ENCODE measurements around the gene PHLPP1. TPM values are rescaled to one million over a fixed set of nuclear protein-coding genes. Genes with fewer than 3 reads are reported as not detected.

Gene PHLPP1
- total RNA-seq, 1 donor = 19.1 TPM

DNA sequence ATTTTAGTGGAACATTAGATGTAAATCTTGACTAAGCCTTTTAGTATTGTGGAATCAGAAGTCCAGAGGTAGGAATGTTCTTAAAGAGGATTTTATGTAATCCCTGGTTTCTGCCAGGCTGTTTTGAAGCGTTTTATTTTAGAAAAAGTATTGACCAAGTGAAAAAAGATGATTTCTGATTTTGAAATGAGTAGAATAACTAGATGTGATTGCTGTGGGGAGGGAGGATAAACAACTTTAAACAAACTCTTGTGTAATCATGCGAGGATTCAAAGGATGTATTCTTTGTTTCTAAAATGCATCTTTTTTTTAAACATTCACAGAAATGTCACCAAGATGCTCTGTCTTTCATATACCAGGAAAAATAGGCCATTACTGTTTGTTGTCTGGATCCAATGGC, 53.9 kb downstream of the PHLPP1 start:
- DNase-seq (ENCODE audit: low read depth in 2 of 3, low spot score in 2 of 3) = no peak

DNA sequence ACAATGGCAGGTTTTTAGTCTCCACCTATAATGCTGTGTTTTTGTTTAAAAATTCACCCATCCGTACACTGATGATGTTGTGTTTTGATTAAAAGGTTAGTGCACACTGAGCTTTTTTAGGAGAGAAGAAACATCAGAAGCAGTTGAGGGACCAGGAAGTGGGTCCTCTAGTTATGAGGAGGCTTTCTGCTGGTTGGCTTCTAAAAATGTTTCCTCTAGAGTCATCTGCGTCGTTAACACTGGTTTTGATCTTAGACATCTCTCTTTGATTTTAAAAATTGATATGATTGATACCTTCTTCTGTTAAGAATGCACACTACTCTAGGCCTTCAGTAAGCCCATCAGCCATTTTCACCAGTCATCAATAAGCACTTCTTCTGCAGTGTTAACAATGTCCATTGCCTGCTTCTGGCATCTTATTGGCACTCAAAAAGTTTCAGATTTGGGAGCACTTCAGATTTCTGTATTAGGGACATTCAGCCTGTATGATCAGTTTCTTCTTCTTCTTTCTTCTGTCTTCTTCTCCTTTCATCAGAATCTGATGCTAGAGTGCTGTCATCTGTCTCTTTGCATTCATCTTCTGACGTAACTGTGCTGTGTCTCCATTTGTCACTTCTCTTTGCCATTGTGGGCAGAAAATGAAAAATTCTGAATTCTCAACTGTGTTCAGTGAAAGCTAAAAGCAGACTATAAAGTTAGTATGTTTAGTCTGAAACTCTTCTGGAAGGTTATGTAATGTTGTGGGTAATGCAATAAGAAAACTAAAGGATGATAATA, 56.3 kb downstream of the PHLPP1 start:
- no peak for DNase-seq (ENCODE audit: low read depth in 2 of 3, low spot score in 2 of 3)

DNA sequence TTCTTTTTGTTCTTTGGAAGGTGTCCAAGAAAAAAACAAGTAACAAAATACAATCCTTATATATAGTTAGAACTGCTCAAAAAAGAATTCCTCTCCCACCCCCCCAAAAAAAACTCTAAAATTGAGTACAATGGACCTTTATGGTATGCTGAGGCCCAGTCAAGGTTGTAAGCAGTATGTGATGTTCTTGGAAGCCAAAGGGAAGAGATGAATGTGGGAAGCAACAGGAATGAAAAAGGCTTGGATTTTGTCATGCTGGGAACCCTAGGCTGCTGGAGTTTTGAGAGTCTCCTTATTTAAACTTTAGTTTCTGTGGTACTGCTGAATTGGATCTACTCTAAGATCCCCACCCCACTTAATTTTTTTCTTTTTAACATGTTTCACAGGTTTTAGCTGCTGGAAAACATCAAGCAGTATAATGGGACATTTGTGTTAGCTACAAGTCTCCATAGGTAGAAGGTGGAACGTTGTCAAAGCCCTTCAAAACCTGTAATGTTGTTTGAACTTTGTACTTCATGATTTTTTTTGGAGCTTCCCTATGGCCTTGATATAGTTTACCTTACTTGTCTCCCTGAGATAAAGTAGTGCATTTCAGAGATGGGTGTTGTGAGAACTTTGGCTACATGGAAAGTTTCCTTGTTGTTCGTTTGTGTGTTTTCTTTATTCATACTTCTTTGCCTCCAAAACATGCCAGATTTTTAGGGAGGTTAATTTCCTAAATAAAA, 57.7 kb downstream of the PHLPP1 start:
- DNase-seq (ENCODE audit: low read depth in 2 of 3, low spot score in 2 of 3) = no peak

DNA sequence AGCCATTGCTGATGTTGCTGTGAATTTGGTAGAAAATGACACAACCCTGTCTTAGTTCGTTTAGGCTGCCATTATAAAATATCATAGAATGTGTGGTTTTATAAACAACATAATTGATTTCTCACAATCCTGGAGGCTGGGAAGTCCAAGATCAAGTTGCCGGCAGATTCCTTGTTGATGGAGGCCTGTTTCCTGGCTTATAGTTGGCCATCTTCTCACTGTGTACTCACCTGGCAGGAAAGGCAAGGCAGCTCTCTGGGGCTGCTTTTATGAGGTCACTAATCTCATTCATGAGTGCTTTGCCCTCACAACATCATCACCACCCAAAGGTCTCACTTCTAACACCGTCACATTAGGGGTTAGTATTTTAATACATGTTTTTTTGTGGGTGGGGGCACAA, 58.4 kb downstream of the PHLPP1 start:
- no peak for DNase-seq (ENCODE audit: low read depth in 2 of 3, low spot score in 2 of 3)

DNA sequence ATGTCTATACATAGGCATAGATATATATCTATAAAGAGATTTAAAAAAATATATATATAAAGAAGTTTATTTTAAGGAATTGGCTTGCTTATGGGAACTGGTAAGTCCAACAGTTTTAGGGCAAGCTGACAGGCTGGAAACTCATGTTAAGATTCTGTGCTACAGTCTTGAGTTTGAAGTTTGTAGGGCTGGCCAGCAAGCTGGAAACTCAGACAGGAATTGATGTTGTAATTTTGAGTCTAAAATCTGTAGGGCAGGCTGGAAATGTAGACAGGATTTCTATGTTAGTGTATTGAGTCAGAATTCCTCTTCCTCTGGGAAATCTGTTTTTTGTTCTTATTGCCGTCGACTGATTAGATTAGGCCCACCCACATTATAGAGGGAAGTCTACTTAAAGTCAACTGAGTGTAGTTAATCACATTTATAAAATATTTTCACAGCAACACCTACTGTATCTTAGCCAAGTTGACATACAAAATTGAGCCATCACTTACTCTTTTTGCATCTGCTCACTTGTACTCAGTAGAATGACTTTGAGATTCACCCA, 60.8 kb downstream of the PHLPP1 start:
- no peak for DNase-seq (ENCODE audit: low read depth in 2 of 3, low spot score in 2 of 3)

DNA sequence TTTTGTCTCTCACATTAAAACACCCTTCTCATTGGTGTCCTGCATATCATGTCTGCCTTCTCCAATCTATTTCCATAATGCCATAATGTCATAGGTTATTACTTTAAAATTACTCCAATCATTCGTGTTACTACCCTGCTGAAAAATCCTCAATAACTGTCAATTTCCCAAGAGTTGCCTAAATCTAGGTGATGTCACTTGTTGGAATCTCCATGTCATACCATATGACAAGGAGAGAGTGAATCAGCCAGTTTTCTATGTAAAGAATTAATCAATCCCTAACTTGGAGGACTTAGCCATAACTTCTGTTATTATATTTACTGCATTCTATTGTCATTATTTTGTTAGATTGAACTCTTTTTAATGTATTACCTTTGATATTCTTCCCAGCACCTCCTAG, 62.5 kb downstream of the PHLPP1 start:
- DNase-seq (ENCODE audit: low read depth in 2 of 3, low spot score in 2 of 3) = no peak

DNA sequence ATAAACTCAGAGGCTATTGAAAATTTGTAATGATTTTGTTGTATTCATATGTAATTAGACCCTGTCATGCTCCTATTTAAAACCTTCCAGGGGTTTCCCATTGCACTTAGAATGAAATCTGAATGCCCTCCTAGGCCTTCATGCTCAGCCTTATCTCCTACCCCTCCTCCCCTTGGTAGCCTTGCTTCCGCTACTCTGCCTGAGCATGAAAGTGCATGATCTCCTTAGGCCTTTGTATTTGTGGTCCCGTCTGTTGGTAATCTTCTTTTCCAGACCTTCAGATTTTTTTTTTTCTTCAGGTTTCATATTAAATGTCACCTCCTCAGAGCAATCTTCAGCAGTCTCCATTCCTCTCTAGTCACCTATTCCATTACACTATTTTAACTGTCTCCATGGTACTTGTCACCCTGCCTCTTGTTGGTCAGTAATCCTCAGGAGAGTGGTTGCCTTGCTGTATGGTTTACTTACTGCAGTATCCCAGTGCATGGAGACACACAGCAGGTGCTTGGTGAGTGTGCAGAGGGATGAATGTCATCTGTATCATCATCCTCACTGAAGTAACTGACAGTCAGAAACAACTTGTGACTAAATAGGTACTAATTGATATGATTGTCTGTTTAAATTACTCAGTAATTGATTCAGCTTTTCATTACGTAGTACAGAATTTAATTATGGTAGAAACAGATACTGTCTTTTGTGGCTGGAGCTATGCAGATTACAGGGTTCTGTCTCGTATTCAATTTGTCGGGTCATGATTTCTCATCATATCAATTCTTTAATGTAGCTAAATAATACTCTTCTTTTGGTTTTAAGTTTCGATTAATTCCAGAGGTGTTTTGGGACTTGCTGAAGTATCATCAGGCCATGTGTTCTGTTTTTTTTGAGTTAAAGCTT, 63.9 kb downstream of the PHLPP1 start:
- DNase-seq (ENCODE audit: low read depth in 2 of 3, low spot score in 2 of 3) = no peak

DNA sequence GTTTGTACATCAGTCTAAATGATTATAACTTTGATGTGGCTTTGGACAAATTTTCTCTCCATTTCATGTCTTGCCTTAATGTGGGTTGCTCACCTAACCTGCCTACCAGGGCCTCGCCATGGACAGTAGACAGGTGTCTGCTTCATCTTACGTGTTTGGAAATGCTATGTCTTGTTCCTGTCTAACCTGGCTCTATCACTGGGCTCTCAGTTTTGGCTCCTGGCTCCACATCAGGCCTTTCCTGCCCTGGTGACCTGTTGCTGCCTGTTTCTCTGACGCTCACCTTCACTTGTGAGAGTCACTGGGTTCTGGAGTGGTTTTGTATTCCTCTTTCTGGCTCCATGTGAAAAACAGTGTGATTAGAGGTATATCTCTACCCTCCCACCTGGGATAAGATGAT, 65.9 kb downstream of the PHLPP1 start:
- DNase-seq (ENCODE audit: low read depth in 2 of 3, low spot score in 2 of 3) = no peak

DNA sequence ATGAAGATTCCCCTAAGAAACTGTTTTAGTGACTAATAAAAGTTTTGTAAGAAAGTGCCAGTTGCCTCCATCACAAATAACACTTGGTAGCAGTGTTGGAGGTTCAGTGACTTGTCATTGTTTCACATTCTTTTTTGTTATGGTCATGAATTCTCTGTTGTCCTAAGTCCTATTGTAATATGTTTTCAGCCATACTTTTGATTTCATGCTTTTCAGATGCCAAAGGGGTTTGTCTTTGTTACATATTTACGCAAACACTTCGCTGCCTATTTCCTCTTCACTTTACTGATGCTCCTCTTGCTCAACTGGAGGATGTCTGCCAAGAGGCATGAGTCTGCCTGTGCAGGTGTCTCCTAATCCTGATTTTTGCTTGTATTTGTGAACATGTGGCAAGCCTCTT, 66.6 kb downstream of the PHLPP1 start:
- DNase-seq (ENCODE audit: low read depth in 2 of 3, low spot score in 2 of 3) = no peak

DNA sequence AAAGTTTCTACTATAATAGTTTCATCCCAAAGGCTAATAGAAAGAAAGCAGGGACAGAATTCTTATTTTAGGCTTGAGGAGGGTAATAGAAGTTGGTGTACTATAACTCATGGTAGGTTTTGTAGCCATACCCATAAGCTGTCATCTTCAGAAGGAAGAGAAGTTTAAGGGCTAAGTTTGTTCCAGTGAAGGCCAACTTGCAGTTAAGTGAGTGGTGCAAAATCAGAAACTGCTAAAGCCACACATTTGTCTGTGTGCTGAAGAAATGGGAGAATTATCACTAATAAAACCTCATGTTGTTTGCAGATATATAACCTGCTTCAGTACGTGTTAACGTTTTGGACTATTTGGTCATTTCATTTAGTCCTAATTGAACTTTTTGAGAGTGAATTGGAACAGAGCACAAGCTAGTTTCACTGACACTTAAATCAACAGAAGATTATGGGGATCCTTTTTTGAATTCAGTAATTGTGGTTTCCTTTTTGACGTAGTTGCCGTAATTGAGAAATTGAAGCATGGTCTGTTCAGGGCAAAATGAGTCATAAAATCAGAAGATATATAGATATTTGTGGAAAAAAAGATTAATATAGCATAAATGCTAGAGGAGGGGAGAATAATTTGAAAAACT, 69.1 kb downstream of the PHLPP1 start:
- DNase-seq (ENCODE audit: low read depth in 2 of 3, low spot score in 2 of 3) = peak in 2 of 3 donors; percentile 43 to 55

DNA sequence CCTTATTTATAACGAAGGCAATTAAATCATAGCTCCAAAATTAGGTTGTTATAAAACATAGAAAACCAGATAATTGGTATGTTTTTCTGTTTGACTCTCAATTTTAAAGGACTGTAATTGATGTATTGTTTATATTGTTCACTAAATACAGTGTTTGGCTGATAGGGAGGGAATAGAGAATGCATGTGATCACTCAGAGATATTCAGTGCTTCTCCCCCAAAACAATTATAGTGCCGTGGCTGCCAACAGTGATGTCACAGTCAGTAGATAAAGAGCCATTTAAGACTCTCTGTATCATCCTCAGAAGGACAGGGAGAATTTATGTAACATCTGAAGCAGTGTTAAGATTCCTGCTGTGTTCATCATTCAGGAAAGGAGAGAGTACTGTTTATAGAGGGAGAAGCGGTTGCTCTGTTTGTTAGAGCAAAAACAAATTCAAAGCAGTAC, 69.6 kb downstream of the PHLPP1 start:
- no peak for DNase-seq (ENCODE audit: low read depth in 2 of 3, low spot score in 2 of 3)

DNA sequence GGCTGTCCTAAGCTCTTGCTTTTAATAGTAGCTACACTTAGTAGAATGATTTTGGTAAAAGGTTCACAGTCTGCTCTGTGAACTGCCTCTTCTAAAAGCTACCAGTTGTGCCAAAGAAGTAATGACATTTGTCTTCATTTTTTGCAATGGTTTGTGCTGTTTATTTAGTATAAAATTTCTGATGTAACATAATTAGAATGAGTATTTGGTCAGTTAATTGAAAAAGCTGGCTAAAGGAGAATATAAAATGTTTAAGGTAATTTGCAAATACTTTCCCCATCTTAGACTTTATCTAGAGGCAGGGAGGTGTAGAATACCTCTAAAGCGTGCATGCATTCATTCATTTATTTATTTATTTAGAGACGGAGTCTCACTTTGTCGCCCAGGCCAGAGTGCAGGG, 71.3 kb downstream of the PHLPP1 start:
- DNase-seq (ENCODE audit: low read depth in 2 of 3, low spot score in 2 of 3) = no peak

DNA sequence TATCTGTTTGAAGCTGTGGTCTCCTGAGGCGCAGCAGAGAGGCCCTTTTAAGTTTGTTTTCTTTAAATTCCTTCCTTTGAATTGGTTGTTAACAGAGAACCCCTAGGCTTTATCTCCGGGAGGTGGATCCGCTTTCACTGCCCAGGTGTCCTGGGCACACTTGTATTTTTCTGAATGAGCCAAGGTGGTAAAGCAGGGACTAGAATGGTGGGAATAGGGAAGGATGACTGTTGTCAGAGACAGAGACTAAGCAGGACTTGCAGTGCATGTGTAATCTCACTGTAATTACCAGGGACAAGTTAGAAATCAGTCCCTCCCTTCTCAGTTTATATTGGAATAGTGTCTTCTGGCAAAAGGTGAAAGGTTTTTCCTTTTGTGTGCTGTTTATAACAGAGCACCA, 72.8 kb downstream of the PHLPP1 start:
- no peak for DNase-seq (ENCODE audit: low read depth in 2 of 3, low spot score in 2 of 3)

DNA sequence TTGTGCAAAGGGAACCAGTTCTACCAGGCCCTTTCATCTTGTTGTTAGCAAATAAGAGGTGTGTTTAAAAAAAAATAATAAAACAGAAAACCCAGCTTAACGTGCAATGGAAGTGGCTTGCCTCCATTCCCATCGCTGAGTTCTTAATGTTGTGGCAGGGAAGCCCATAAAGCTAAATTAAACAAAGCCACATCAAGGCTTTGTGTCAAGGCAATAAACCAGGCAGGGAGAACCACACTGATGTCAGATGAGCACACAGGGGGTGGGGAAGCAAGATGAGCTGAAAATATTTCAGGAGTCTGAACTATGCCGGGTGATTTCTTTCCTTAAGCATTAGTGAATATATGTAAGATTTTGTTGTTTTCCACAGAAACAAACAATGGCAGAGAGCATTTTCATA, 73.5 kb downstream of the PHLPP1 start:
- no peak for DNase-seq (ENCODE audit: low read depth in 2 of 3, low spot score in 2 of 3)

DNA sequence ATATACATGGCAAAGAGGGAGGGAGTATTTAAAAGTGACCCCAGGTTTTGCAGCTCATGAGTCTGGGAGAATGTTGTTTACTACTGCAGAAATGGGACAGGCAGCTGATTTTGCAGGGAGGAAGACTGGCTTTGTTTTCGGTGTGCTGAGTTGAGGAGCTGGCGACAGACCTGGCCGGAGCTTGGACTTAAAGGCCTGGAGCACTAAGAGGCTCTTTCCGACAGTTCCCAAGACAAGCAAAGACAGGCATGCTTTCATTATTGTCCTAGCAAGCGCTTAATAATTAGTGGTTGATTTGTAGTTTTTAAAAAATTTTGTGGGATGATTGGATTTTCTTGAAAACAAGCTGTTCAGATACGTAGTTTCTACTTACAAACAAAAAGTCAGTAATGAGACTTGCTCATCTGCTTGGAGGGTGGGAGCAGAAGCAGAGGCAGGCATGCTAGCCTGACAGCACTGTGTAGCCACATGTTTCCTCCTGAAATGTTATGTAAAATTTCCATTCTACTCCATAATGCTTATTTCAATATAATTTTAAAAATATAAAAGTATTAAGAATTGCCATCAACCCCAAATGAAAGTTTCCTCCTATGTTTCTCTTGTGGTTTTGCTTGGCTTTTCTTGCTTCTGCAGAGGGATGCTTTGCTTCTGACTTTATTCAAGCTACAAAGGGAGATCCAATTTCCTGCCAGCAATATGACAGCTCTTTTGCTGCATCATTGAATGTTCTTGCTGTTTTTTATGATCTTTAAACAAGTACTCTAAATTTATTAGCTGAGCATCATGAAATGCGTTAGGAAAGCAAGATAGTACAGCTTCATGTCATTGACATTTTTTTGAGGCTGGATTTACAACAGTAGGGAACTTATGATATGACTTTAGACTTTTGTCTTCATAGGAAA, 75.8 kb downstream of the PHLPP1 start:
- no peak for DNase-seq (ENCODE audit: low read depth in 2 of 3, low spot score in 2 of 3)

DNA sequence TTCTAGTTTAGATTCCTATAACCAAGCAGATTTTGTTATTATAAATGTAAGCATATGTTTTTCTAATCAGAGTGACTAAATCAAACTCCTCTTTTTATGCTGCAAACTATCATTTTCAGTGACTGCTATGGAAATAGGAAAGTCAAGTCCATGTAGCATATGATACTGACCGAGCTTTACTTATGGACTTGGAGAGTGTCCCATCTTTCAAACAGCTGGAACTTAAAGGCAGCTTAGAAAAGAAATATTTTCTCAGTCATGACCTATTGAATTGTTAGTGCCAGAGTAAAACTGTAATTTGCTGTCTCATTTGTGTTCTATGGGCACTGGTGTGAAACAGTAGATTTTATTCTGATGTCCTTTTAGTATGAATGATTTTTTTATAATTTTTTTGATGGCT, 76.7 kb downstream of the PHLPP1 start:
- DNase-seq (ENCODE audit: low read depth in 2 of 3, low spot score in 2 of 3) = no peak

DNA sequence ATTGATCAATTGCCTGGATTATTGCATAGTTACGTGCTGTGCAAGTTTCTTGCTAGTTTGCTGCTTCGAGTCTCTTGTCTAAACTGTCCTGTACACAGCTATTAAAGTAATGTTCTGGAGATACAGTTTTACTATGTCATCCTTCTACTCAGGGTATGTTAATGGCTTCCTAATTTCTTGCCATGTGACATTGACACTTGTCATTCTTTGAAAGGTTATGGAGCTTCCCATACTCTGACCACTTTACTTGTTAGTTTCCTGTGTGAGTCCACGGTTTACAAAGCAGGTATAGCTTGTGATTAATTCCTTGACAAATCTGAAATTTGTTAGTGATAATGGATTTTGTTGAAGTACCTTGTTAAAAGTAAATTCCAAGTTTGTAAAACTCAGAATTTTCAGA, 80.5 kb downstream of the PHLPP1 start:
- DNase-seq (ENCODE audit: low read depth in 2 of 3, low spot score in 2 of 3) = no peak

DNA sequence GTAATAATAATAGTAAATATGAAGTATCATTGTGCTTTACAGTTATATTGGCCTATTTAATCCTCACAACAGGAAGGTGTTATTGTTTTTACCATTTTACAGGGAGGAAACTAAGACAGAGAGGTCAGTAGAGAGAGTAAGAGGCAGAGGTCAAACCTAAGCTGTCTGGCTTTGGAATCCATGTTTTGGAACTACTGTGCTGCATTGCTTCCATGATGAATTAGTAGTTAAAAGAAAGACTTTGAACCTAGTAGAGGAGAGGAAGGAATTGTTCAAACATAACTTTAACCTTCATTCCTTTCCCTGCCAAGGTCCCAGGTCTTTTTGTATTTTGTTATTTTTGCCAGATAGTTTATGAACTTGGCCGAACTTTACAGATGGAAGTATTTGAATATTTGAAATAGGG, 80.9 kb downstream of the PHLPP1 start:
- DNase-seq (ENCODE audit: low read depth in 2 of 3, low spot score in 2 of 3) = no peak

DNA sequence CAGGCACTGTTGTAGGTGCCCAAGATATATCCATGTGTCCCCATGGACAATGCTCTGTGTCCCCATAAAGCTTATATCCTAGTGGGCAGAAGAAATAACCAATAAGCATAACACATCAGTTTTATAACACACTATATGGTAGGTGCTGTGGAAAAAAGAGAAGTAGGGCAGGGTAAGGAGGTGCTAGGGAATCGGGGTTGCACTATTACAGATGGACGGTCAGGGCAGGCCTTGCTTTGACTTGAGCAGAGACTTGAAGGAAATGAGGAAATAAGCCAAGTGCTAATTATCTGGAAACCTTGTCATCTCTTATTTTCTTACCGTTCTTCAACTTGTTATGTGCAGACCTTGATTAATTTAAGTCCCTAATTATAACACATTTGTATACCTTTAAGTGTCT, 82.0 kb downstream of the PHLPP1 start:
- DNase-seq (ENCODE audit: low read depth in 2 of 3, low spot score in 2 of 3) = no peak

DNA sequence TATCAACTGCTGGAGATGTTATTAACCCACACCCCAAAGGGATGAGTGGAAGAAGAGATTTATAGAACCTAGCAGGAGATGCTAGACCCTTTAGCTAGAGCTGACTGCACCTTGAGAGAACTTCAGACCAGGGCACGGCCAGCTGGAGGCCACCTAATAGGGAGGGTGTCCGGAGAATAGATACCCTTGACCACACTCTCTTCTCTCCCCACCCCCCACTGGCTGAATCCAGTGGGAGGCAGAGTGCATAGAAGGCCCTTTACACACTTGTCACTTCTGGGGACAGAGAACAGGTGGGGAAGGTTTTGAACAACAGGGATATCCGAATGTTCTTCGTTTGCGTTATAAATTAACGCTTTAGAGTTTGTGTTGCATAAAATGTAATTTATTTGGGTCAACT, 84.6 kb downstream of the PHLPP1 start:
- no peak for DNase-seq (ENCODE audit: low read depth in 2 of 3, low spot score in 2 of 3)
